DMS53 (cell line): Measurements from ENCODE around the gene RBPJ.
"Not testable (repeated sequence)": the region's sequence is repeated elsewhere in the genome, so short reads cannot be mapped to it uniquely, and the experiment has no call there.

Experiments
- DNase-seq: peaks from one replicate; lab custom pipeline; 2025; lab: John Stamatoyannopoulos, UW

Gene RBPJ

GRCh38 chr4:26375551-26375950 lies 54.7 kb downstream of the RBPJ start:
- no peak for DNase-seq

GRCh38 chr4:26377328-26378311 lies 56.8 kb downstream of the RBPJ start:
- DNase-seq: peak; percentile 28

GRCh38 chr4:26379837-26380236 lies 59.0 kb downstream of the RBPJ start:
- no peak for DNase-seq

GRCh38 chr4:26380740-26381139 lies 59.9 kb downstream of the RBPJ start:
- no peak for DNase-seq

- peak; percentile 11 for DNase-seq
Observed at GRCh38 chr4:26384380-26385057, 63.7 kb downstream of the RBPJ start.

- no peak for DNase-seq
Observed at GRCh38 chr4:26385690-26386089, 64.9 kb downstream of the RBPJ start.

GRCh38 chr4:26386386-26386785 lies 65.6 kb downstream of the RBPJ start:
- no peak for DNase-seq

- DNase-seq: no peak
Observed at GRCh38 chr4:26388671-26389070, 67.9 kb downstream of the RBPJ start.

GRCh38 chr4:26397086-26397485 lies 76.3 kb downstream of the RBPJ start:
- DNase-seq: no peak

GRCh38 chr4:26400132-26400531 lies 79.3 kb downstream of the RBPJ start:
- peak; percentile 22 for DNase-seq

- not testable (repeated sequence) for DNase-seq
Observed at GRCh38 chr4:26402017-26402416, 81.2 kb downstream of the RBPJ start.

- DNase-seq: no peak
Observed at GRCh38 chr4:26402458-26402857, 81.6 kb downstream of the RBPJ start.

GRCh38 chr4:26404743-26405206 lies 84.0 kb downstream of the RBPJ start:
- peak; percentile 49 for DNase-seq

- peak; percentile 32 for DNase-seq
Observed at GRCh38 chr4:26406346-26406975, 85.6 kb downstream of the RBPJ start.

GRCh38 chr4:26407476-26407875 lies 86.7 kb downstream of the RBPJ start:
- DNase-seq: no peak

- DNase-seq: peak; percentile 81
Observed at GRCh38 chr4:26410385-26411293, 89.8 kb downstream of the RBPJ start.

- DNase-seq: no peak
Observed at GRCh38 chr4:26412381-26413372, 91.9 kb downstream of the RBPJ start.

GRCh38 chr4:26413582-26413981 lies 92.8 kb downstream of the RBPJ start:
- no peak for DNase-seq

- DNase-seq: no peak
Observed at GRCh38 chr4:26418107-26418506, 97.3 kb downstream of the RBPJ start.

GRCh38 chr4:26418850-26419249 lies 98.0 kb downstream of the RBPJ start:
- no peak for DNase-seq
